ENCODE data around the gene GRM8.

GRM8 gene

GRCh38 chr7:127146746-127147536, 105.8 kb downstream of the GRM8 start:
- DNase-seq (ENCODE audit: low spot score): no peak

- DNase-seq (ENCODE audit: low spot score): no peak
Observed at GRCh38 chr7:127137146-127137545, 115.6 kb downstream of the GRM8 start.

GRCh38 chr7:127135871-127136485, 116.8 kb downstream of the GRM8 start:
- no peak for DNase-seq (ENCODE audit: low spot score)

GRCh38 chr7:127123220-127123619, 129.5 kb downstream of the GRM8 start:
- no peak for DNase-seq (ENCODE audit: low spot score)

- no peak for DNase-seq (ENCODE audit: low spot score)
Observed at GRCh38 chr7:127119517-127119916, 133.2 kb downstream of the GRM8 start.

GRCh38 chr7:127114742-127115265, 137.9 kb downstream of the GRM8 start:
- DNase-seq (ENCODE audit: low spot score): no peak

- peak; percentile 26 for DNase-seq (ENCODE audit: low spot score)
Observed at GRCh38 chr7:127107601-127108007, 145.1 kb downstream of the GRM8 start.

GRCh38 chr7:127093340-127093739, 159.4 kb downstream of the GRM8 start:
- DNase-seq (ENCODE audit: low spot score): no peak

GRCh38 chr7:127091620-127092019, 161.1 kb downstream of the GRM8 start:
- no peak for DNase-seq (ENCODE audit: low spot score)

GRCh38 chr7:127089146-127089545, 163.6 kb downstream of the GRM8 start:
- DNase-seq (ENCODE audit: low spot score): no peak

GRCh38 chr7:127081539-127081938, 171.2 kb downstream of the GRM8 start:
- DNase-seq (ENCODE audit: low spot score): no peak

- no peak for DNase-seq (ENCODE audit: low spot score)
Observed at GRCh38 chr7:127080576-127080975, 172.2 kb downstream of the GRM8 start.

GRCh38 chr7:127066974-127067373, 185.8 kb downstream of the GRM8 start:
- DNase-seq (ENCODE audit: low spot score): no peak

GRCh38 chr7:127059475-127059874, 193.3 kb downstream of the GRM8 start:
- DNase-seq (ENCODE audit: low spot score): no peak

GRCh38 chr7:127057918-127058317, 194.8 kb downstream of the GRM8 start:
- no peak for DNase-seq (ENCODE audit: low spot score)

- no peak for DNase-seq (ENCODE audit: low spot score)
Observed at GRCh38 chr7:127056202-127056601, 196.5 kb downstream of the GRM8 start.

- DNase-seq (ENCODE audit: low spot score): no peak
Observed at GRCh38 chr7:127047521-127047920, 205.2 kb downstream of the GRM8 start.

- DNase-seq (ENCODE audit: low spot score): no peak
Observed at GRCh38 chr7:127041689-127042452, 210.9 kb downstream of the GRM8 start.

- DNase-seq (ENCODE audit: low spot score): no peak
Observed at GRCh38 chr7:127040042-127040441, 212.7 kb downstream of the GRM8 start.

- no peak for DNase-seq (ENCODE audit: low spot score)
Observed at GRCh38 chr7:127039541-127039940, 213.2 kb downstream of the GRM8 start.

GRCh38 chr7:127035203-127035849, 217.4 kb downstream of the GRM8 start:
- DNase-seq (ENCODE audit: low spot score): no peak

GRCh38 chr7:127034186-127034806, 218.4 kb downstream of the GRM8 start:
- no peak for DNase-seq (ENCODE audit: low spot score)

All from HuH-7.5 (cell line).